Thyroid gland (tissue), 4 donors: Measurements from ENCODE around the gene IKZF1.

Source experiments
- CTCF ChIP-seq, 6 experiments: fragments of 200-600 bp in 3 of 6; fragments of 450-650 bp in 3 of 6; sonication (generic) in 3 of 6; IDR thresholded peaks; one replicate each; pipeline ENCODE4 v1.5.1; 2016 to 2019; ENCODE audit warnings: antibody characterized with exemption in 6 of 6, mild to moderate bottlenecking in 2 of 6, inconsistent platforms in 1 of 6, moderate library complexity in 1 of 6
- POLR2A ChIP-seq, 2 donors: fragments of 450-650 bp; IDR thresholded peaks; one replicate each; pipeline ENCODE4 v1.6.1; 2017; ENCODE audit warnings: antibody characterized with exemption in 2 of 2, mild to moderate bottlenecking in 2 of 2, moderate library complexity in 1 of 2

GRCh38 chr7:50330696-50331095, 26.2 kb downstream of the IKZF1 start:
- TF ChIP-seq CTCF (IDR thresholded peaks at IDR 0.05) (no peak), POLR2A (IDR thresholded peaks at IDR 0.05) (no peak)
